NCI-H2171 treated with DMSO at 0.1 percent for 48 hours (cell line): ENCODE measurements around the gene CACNA1C.

Experiments
- DNase-seq: peaks from one replicate; lab custom pipeline; 2025; lab: John Stamatoyannopoulos, UW

CACNA1C gene

GRCh38 chr12:2649201-2650030 lies 596.6 kb downstream of the CACNA1C start:
- no peak for DNase-seq

- DNase-seq = no peak
These were observed 597.7 kb downstream of the CACNA1C start for GRCh38 chr12:2650261-2651067.

GRCh38 chr12:2651068-2651965 lies 598.5 kb downstream of the CACNA1C start:
- no peak for DNase-seq

GRCh38 chr12:2652011-2652400 lies 599.2 kb downstream of the CACNA1C start:
- DNase-seq = no peak

GRCh38 chr12:2652401-2653081 lies 599.8 kb downstream of the CACNA1C start:
- no peak for DNase-seq

- DNase-seq = no peak
These were observed 600.7 kb downstream of the CACNA1C start for GRCh38 chr12:2653461-2653965.

GRCh38 chr12:2654311-2654710 lies 601.5 kb downstream of the CACNA1C start:
- no peak for DNase-seq

GRCh38 chr12:2654741-2655140 lies 602.0 kb downstream of the CACNA1C start:
- DNase-seq = no peak

- no peak for DNase-seq
These were observed 609.7 kb downstream of the CACNA1C start for GRCh38 chr12:2662524-2662923.

- no peak for DNase-seq
These were observed 612.2 kb downstream of the CACNA1C start for GRCh38 chr12:2664721-2665577.

- no peak for DNase-seq
These were observed 613.6 kb downstream of the CACNA1C start for GRCh38 chr12:2666411-2666810.

- no peak for DNase-seq
These were observed 614.1 kb downstream of the CACNA1C start for GRCh38 chr12:2666846-2667245.

GRCh38 chr12:2667716-2668440 lies 615.1 kb downstream of the CACNA1C start:
- DNase-seq = no peak

- DNase-seq = no peak
These were observed 616.0 kb downstream of the CACNA1C start for GRCh38 chr12:2668816-2669215.

GRCh38 chr12:2669560-2669959 lies 616.8 kb downstream of the CACNA1C start:
- no peak for DNase-seq

- no peak for DNase-seq
These were observed 620.1 kb downstream of the CACNA1C start for GRCh38 chr12:2672863-2673262.

- DNase-seq = no peak
These were observed 621.4 kb downstream of the CACNA1C start for GRCh38 chr12:2673966-2674810.

GRCh38 chr12:2675776-2676175 lies 623.0 kb downstream of the CACNA1C start:
- DNase-seq = no peak
